ENCODE data around the gene RORB. TPM values are rescaled to one million over a fixed set of nuclear protein-coding genes. Genes with fewer than 3 reads are reported as not detected.

The RORB gene
- total RNA-seq, 1 donor from 2014 or later = 2.2 TPM

GRCh38 chr9:74681906-74682305, 184.8 kb downstream of the RORB start:
- Mint-ChIP-seq H3K9me3 (ENCODE audit: unreplicated experiment) (no peaks in the 10 kb centered on the region), H3K27ac (ENCODE audit: unreplicated experiment) (no peak overlapping the region), H3K27me3 (ENCODE audit: unreplicated experiment) (no peaks in the 10 kb centered on the region), H3K4me3 (ENCODE audit: unreplicated experiment) (no peak overlapping the region), H3K36me3 (ENCODE audit: unreplicated experiment) (no peaks in the 10 kb centered on the region), H3K4me1 (ENCODE audit: low read depth, unreplicated experiment) (no peaks in the 10 kb centered on the region)
- DNase-seq = no peak
- TF ChIP-seq, protein P1, sequence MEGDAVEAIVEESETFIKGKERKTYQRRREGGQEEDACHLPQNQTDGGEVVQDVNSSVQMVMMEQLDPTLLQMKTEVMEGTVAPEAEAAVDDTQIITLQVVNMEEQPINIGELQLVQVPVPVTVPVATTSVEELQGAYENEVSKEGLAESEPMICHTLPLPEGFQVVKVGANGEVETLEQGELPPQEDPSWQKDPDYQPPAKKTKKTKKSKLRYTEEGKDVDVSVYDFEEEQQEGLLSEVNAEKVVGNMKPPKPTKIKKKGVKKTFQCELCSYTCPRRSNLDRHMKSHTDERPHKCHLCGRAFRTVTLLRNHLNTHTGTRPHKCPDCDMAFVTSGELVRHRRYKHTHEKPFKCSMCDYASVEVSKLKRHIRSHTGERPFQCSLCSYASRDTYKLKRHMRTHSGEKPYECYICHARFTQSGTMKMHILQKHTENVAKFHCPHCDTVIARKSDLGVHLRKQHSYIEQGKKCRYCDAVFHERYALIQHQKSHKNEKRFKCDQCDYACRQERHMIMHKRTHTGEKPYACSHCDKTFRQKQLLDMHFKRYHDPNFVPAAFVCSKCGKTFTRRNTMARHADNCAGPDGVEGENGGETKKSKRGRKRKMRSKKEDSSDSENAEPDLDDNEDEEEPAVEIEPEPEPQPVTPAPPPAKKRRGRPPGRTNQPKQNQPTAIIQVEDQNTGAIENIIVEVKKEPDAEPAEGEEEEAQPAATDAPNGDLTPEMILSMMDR (IDR thresholded peaks at IDR 0.05; ENCODE audit: partially characterized antibody, unreplicated experiment) = no peak

GRCh38 chr9:74683322-74683721, 186.2 kb downstream of the RORB start:
- H3K4me1 Mint-ChIP-seq (ENCODE audit: low read depth, unreplicated experiment) = no peaks in the 10 kb centered on the region
- H3K9me3 Mint-ChIP-seq (ENCODE audit: unreplicated experiment) = no peaks in the 10 kb centered on the region
- H3K27me3 Mint-ChIP-seq (ENCODE audit: unreplicated experiment) = no peaks in the 10 kb centered on the region
- no peak for DNase-seq
- no peaks in the 10 kb centered on the region for H3K36me3 Mint-ChIP-seq (ENCODE audit: unreplicated experiment)
- TF ChIP-seq, protein P1 (IDR thresholded peaks at IDR 0.05; ENCODE audit: partially characterized antibody, unreplicated experiment) = no peak
- H3K4me3 Mint-ChIP-seq (ENCODE audit: unreplicated experiment) = no peak overlapping the region
- H3K27ac Mint-ChIP-seq (ENCODE audit: unreplicated experiment) = no peak overlapping the region

DNA sequence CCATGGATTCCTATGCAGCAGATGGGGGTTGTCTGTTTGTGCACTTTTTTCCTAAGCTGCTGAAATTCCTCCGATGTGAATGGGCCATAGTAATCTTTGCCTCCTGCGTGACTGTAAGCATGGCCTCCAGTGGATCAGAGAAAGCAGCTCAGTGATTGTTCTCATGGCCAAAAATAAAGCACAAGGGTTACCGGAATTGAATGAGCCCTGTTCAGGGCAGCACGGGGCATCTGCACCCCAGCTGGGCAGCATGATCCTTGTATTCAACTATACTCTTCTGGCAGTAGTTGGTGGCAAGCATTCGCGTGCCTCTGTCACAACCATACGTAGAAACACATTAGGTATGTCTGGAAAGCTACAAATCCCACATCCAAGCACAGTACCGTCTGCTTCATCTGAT, 193.9 kb downstream of the RORB start:
- no peak for DNase-seq
- no peaks in the 10 kb centered on the region for H3K36me3 Mint-ChIP-seq (ENCODE audit: unreplicated experiment)
- H3K9me3 Mint-ChIP-seq (ENCODE audit: unreplicated experiment) = no peaks in the 10 kb centered on the region
- H3K4me3 Mint-ChIP-seq (ENCODE audit: unreplicated experiment) = no peak overlapping the region
- no peaks in the 10 kb centered on the region for H3K27me3 Mint-ChIP-seq (ENCODE audit: unreplicated experiment)
- peaks cover 8% of the 10 kb centered on the region for H3K4me1 Mint-ChIP-seq (ENCODE audit: low read depth, unreplicated experiment)
- no peak overlapping the region for H3K27ac Mint-ChIP-seq (ENCODE audit: unreplicated experiment)
- TF ChIP-seq, protein P1 (IDR thresholded peaks at IDR 0.05; ENCODE audit: partially characterized antibody, unreplicated experiment) = no peak

DNA sequence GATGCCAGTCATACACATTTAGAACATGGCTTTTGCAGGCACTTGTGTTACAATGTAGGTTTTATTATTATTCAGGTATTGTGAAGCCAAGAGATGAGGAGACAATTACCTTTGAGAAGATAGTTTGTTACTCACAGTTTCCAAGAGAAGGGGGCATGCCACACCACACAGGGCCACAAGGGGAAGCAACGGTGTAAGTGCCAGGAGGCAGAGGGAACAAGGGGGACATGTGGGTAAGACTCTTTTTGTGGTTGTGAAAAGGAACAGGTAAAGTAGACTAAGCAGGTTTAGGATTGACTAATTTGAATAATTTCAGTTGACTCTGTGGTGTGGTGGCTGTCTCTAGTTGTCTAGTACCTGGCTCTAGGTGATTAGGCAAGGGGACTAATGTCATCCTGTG, 199.4 kb downstream of the RORB start:
- Mint-ChIP-seq H3K9me3 (ENCODE audit: unreplicated experiment) (no peaks in the 10 kb centered on the region), H3K36me3 (ENCODE audit: unreplicated experiment) (no peaks in the 10 kb centered on the region), H3K4me3 (ENCODE audit: unreplicated experiment) (no peak overlapping the region), H3K27me3 (ENCODE audit: unreplicated experiment) (no peaks in the 10 kb centered on the region), H3K27ac (ENCODE audit: unreplicated experiment) (no peak overlapping the region), H3K4me1 (ENCODE audit: low read depth, unreplicated experiment) (no peaks in the 10 kb centered on the region)
- DNase-seq = no peak
- TF ChIP-seq, protein P1 (IDR thresholded peaks at IDR 0.05; ENCODE audit: partially characterized antibody, unreplicated experiment) = peak; percentile 30

- Mint-ChIP-seq H3K4me1 (ENCODE audit: low read depth, unreplicated experiment) (no peaks in the 10 kb centered on the region), H3K36me3 (ENCODE audit: unreplicated experiment) (no peaks in the 10 kb centered on the region), H3K4me3 (ENCODE audit: unreplicated experiment) (no peak overlapping the region), H3K9me3 (ENCODE audit: unreplicated experiment) (no peaks in the 10 kb centered on the region), H3K27ac (ENCODE audit: unreplicated experiment) (no peak overlapping the region), H3K27me3 (ENCODE audit: unreplicated experiment) (no peaks in the 10 kb centered on the region)
- DNase-seq = no peak
- TF ChIP-seq, protein P1 (IDR thresholded peaks at IDR 0.05; ENCODE audit: partially characterized antibody, unreplicated experiment) = no peak
Observed at GRCh38 chr9:74697535-74697934, 200.4 kb downstream of the RORB start.

Data from glutamatergic neuron (in vitro differentiated cells).